ENCODE data around the gene PACC1.

The PACC1 gene

GRCh38 chr1:212414328-212415106, at the start of gene PACC1:
Gene PACC1, minus strand, starts transcription at chr1:212414886. Its CDS starts 129 bp downstream, at chr1:212414757.
- peak; percentile 90 for DNase-seq (ENCODE audit: low spot score)

GRCh38 chr1:212463565-212464285, 49.0 kb upstream of the PACC1 start:
- no peak for DNase-seq (ENCODE audit: low spot score)

- no peak for DNase-seq (ENCODE audit: low spot score)
Observed at GRCh38 chr1:212461916-212462660, 47.4 kb upstream of the PACC1 start.

GRCh38 chr1:212460376-212460775, 45.7 kb upstream of the PACC1 start:
- no peak for DNase-seq (ENCODE audit: low spot score)

GRCh38 chr1:212459656-212460055, 45.0 kb upstream of the PACC1 start:
- DNase-seq (ENCODE audit: low spot score) = no peak

GRCh38 chr1:212458817-212459216, 44.1 kb upstream of the PACC1 start:
- no peak for DNase-seq (ENCODE audit: low spot score)

- DNase-seq (ENCODE audit: low spot score) = peak; percentile 65
Observed at GRCh38 chr1:212457740-212458338, 43.2 kb upstream of the PACC1 start.

- peak; percentile 75 for DNase-seq (ENCODE audit: low spot score)
Observed at GRCh38 chr1:212455803-212456528, 41.3 kb upstream of the PACC1 start.

- DNase-seq (ENCODE audit: low spot score) = no peak
Observed at GRCh38 chr1:212455401-212455800, 40.7 kb upstream of the PACC1 start.

GRCh38 chr1:212454741-212455140, 40.1 kb upstream of the PACC1 start:
- DNase-seq (ENCODE audit: low spot score) = no peak

GRCh38 chr1:212453156-212453857, 38.6 kb upstream of the PACC1 start:
- no peak for DNase-seq (ENCODE audit: low spot score)

- DNase-seq (ENCODE audit: low spot score) = no peak
Observed at GRCh38 chr1:212452323-212453155, 37.9 kb upstream of the PACC1 start.

GRCh38 chr1:212451416-212452322, 37.0 kb upstream of the PACC1 start:
- no peak for DNase-seq (ENCODE audit: low spot score)

- DNase-seq (ENCODE audit: low spot score) = peak; percentile 17
Observed at GRCh38 chr1:212450331-212450881, 35.7 kb upstream of the PACC1 start.

GRCh38 chr1:212447478-212447877, 32.8 kb upstream of the PACC1 start:
- no peak for DNase-seq (ENCODE audit: low spot score)

GRCh38 chr1:212446333-212446732, 31.6 kb upstream of the PACC1 start:
- DNase-seq (ENCODE audit: low spot score) = no peak

GRCh38 chr1:212442408-212442807, 27.7 kb upstream of the PACC1 start:
- DNase-seq (ENCODE audit: low spot score) = no peak

- DNase-seq (ENCODE audit: low spot score) = peak; percentile 54
Observed at GRCh38 chr1:212440419-212440818, 25.7 kb upstream of the PACC1 start.

- DNase-seq (ENCODE audit: low spot score) = no peak
Observed at GRCh38 chr1:212438831-212439237, 24.1 kb upstream of the PACC1 start.
